Psoas muscle (tissue), 8 donors: ENCODE measurements around the gene SCYL3. TPM values are rescaled to one million over a fixed set of nuclear protein-coding genes. Genes with fewer than 3 reads are reported as not detected.

Experiments used
- ATAC-seq, 4 donors: fragments of 200-7000 bp; cut with Tn5 transposase; one replicate each; pipeline ENCODE4 v1.9.1; 2020; ENCODE audit warnings: moderate library complexity in 3 of 4, mild to moderate bottlenecking in 2 of 4
- DNase-seq, 2 donors: peaks; one replicate each; pipeline ENCODE4 v3.0.0-alpha.2; 2020
- H3K27ac ChIP-seq: fragments of 200-600 bp; one replicate; pipeline ENCODE4 v1.8.0; 2022
- H3K27me3 ChIP-seq, 3 donors: fragments of 200-600 bp in 1 of 3; one replicate each; pipeline versions ENCODE4 v1.6.1 to v1.8.0; 2013 to 2022; ENCODE audit warnings: low read length in 2 of 3, mild to moderate bottlenecking in 2 of 3, moderate library complexity in 1 of 3; ENCODE audit not compliant: insufficient read depth in 3 of 3
- H3K36me3 ChIP-seq, 2 donors: fragments of 200-600 bp in 1 of 2; one replicate each; pipeline versions ENCODE4 v1.6.1 to v1.8.0; 2013 to 2022; ENCODE audit warnings: low read depth in 1 of 2, mild to moderate bottlenecking in 1 of 2, moderate library complexity in 1 of 2; ENCODE audit not compliant: insufficient read depth in 1 of 2
- H3K4me1 ChIP-seq: fragments of 200-600 bp; one replicate; pipeline ENCODE4 v1.8.0; 2022
- H3K4me3 ChIP-seq: fragments of 200-600 bp; one replicate; pipeline ENCODE4 v1.8.0; 2022; ENCODE audit warnings: mild to moderate bottlenecking
- H3K9me3 ChIP-seq: fragments of 200-600 bp; one replicate; pipeline ENCODE4 v1.8.0; 2022
- WGBS, 3 donors: extraction: QIAGEN DNeasy Blood & Tissue Kit; methylation state at CpG; one replicate each; pipeline versions ENCODE4 v1.1.6 to v1.1.7; 2013; 5-methylcytosine and 5-hydroxymethylcytosine counted together
- intact Hi-C, 2 donors: fragments of 100-400 bp; cut with DNase I; formaldehyde crosslinking; loops; one replicate each; pipeline versions ENCODE4 v1.11.0 to v1.14.2; 2022
- polyA plus RNA-seq, 3 donors: library from polyadenylated mRNA; stranded (reverse); fragments of 200-250 nt; gene quantifications; one replicate each; pipeline ENCODE4 v1.2.3, GENCODE V29; 2013
- total RNA-seq, 4 donors: library from RNA; stranded (reverse); fragmentation: NEBNext Ultra II Directional in 2 of 4; extraction: Animal tissue kit (Norgen Biotek cat#: 25700) in 2 of 4; gene quantifications; one replicate each; pipeline versions ENCODE4 v1.2.1 to v1.2.4, GENCODE V29; 2021 to 2023
- TF ChIP-seq, protein P1 (sequence below): fragments of 200-600 bp; IDR thresholded peaks from one replicate; pipeline ENCODE4 v1.8.0; 2022; ENCODE audit warnings: antibody characterized with exemption
- donor health status: healthy with polysubstance abuse.
- donor health status: DM: no; HTN: no; CAD: no; lungs with moderate emphysema.
- donor health status: Bipolar disorder and iron deficiency.
- donor health status: healthy.
- donor health status: DM: yes; HTN: yes; CAD: no.
- donor health status: DM: no; HTN: no; CAD: no.
- donor health status: DM: no; HTN: no; CAD: no.
- donor health status: DM: yes; HTN: yes; CAD: no.

Gene SCYL3
- total and polyA plus RNA-seq, 7 donors, result 6.0 to 15.7 (median 7.5) TPM

DNA sequence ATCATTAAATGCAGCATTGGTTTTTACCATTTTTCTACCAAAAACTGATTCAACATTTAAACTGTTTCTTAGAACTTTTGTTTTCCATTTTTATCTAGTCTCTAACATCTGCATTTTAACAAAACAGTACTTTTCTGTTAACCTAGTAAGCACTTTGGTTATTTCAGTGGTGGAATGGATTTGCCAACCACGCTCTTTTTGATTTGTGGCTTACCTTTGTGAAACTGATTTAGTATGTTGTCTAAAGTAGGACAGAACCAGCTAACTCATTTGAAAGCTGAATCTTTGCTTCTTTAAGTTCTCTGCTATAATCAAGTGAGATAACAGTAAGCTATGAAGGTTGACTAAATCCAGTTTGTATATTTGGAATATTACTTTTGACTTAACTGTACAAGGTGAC lies 57.5 kb downstream of the SCYL3 start:
- peaks cover 0 to 29% of the 10 kb centered on the region in 2 donors for H3K36me3 ChIP-seq
- intact Hi-C loops, result no loop called here
- no peak overlapping the region for H3K27ac ChIP-seq
- ATAC-seq (no peak), DNase-seq (no peak)
- H3K27me3 ChIP-seq, result no peaks in the 10 kb centered on the region
- no peaks in the 10 kb centered on the region for H3K9me3 ChIP-seq
- H3K4me3 ChIP-seq, result no peak overlapping the region
- WGBS, 3 donors, result 94 to 100% (median 96%) methylated on average over 1 of the region's 1 CpG
- H3K4me1 ChIP-seq, result no peaks in the 10 kb centered on the region
- TF ChIP-seq, protein P1, sequence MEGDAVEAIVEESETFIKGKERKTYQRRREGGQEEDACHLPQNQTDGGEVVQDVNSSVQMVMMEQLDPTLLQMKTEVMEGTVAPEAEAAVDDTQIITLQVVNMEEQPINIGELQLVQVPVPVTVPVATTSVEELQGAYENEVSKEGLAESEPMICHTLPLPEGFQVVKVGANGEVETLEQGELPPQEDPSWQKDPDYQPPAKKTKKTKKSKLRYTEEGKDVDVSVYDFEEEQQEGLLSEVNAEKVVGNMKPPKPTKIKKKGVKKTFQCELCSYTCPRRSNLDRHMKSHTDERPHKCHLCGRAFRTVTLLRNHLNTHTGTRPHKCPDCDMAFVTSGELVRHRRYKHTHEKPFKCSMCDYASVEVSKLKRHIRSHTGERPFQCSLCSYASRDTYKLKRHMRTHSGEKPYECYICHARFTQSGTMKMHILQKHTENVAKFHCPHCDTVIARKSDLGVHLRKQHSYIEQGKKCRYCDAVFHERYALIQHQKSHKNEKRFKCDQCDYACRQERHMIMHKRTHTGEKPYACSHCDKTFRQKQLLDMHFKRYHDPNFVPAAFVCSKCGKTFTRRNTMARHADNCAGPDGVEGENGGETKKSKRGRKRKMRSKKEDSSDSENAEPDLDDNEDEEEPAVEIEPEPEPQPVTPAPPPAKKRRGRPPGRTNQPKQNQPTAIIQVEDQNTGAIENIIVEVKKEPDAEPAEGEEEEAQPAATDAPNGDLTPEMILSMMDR, result no peak

DNA sequence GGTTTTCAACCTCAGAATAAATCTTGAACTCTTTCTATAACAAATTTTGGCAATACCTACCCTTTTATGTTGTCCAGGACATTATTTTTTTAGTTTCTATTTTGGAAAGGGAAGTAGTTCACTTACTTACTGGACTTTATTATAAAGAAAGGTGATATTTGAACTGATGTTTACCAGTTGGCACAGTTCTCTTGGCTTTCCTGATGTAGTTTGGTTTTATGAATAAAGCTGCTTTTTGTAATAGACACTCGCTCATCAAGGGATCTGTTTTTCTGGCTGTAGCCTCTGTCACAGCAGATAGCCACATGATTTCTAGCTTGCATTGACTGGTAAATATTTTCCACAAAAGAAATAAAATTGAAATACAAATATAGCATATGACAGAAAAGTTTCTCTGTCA lies 58.0 kb downstream of the SCYL3 start:
- no peaks in the 10 kb centered on the region for H3K27me3 ChIP-seq
- TF ChIP-seq, protein P1, result no peak
- peaks cover 0 to 34% of the 10 kb centered on the region in 2 donors for H3K36me3 ChIP-seq
- intact Hi-C loops, result no loop called here
- H3K4me1 ChIP-seq, result no peaks in the 10 kb centered on the region
- WGBS, 3 donors, result 78 to 97% (median 84%) methylated on average over 1 of the region's 1 CpG
- no peak overlapping the region for H3K27ac ChIP-seq
- no peak for DNase-seq
- no peak overlapping the region for H3K4me3 ChIP-seq
- no peaks in the 10 kb centered on the region for H3K9me3 ChIP-seq
- no peak for ATAC-seq

DNA sequence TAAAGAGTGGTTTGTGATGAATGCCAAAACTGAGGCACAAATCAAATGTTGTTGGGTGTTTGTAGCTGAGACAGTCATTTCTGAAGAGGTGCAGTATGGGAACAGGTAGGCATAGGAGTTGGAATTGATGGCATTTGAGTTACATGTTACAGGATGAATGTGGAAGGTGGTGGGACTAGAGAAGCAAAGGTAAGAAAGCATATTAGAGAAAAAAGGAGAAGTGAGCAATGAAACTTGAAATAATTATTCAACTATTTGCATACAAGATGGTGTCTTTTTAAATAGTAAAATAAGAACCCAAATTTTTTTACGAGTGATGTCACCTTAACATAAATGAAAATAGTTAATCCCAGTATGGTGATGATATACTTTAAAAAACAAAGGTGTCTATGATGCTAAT lies 58.8 kb downstream of the SCYL3 start:
- TF ChIP-seq, protein P1, result no peak
- DNase-seq (no peak), ATAC-seq (no peak)
- no peaks in the 10 kb centered on the region for H3K9me3 ChIP-seq
- no peaks in the 10 kb centered on the region for H3K4me1 ChIP-seq
- 97 to 98% (median 98%) methylated on average over 1 of the region's 1 CpG for WGBS, 3 donors
- intact Hi-C loops, result no loop called here
- H3K4me3 ChIP-seq, result no peak overlapping the region
- H3K36me3 ChIP-seq, result peaks cover 0 to 37% of the 10 kb centered on the region in 2 donors
- no peak overlapping the region for H3K27ac ChIP-seq
- H3K27me3 ChIP-seq, result no peaks in the 10 kb centered on the region

DNA sequence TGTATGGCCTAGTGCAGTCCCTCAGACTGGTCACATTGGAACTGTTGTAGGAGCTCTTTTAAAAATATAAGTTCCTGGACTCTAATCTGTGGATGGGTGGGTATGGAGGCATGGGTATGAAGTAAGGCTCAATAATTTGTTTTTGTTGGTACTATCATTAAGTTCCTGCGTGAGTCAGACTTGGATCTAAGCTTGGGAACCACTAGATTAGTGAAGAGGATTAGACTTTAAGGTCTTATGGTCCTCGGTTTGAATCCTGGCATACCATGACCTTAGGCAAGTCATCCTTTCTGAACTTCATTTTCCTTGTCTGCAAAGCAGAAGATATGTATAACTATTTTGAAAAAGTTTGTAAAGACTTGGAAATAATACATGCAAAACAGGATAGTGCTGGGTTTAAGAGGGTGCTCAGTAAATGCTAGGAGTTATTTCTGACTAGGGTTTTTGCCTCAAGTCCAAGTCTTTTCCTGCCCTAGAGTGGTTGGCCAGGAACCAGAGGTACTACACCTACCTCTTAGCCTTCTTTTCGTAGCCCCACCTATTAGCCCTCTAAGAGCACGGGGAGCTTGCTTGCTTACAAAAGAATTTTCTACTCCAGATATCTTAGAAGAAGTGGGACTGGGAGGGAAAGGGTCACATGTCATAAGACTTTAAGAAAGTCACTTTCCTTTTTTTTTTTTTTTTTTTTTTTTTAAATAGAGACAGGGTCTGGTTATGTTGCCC lies 60.4 kb downstream of the SCYL3 start:
- Histone ChIP-seq H3K4me3 (no peak overlapping the region), H3K27ac (no peak overlapping the region), H3K9me3 (no peaks in the 10 kb centered on the region), H3K36me3 (peaks cover 0 to 46% of the 10 kb centered on the region in 2 donors), H3K4me1 (no peaks in the 10 kb centered on the region), H3K27me3 (no peaks in the 10 kb centered on the region)
- intact Hi-C loops, result no loop called here
- DNase-seq (no peak), ATAC-seq (no peak)
- TF ChIP-seq, protein P1, result no peak
- WGBS, 3 donors, result 71 to 94% (median 87%) methylated on average over 4 of the region's 4 CpGs

DNA sequence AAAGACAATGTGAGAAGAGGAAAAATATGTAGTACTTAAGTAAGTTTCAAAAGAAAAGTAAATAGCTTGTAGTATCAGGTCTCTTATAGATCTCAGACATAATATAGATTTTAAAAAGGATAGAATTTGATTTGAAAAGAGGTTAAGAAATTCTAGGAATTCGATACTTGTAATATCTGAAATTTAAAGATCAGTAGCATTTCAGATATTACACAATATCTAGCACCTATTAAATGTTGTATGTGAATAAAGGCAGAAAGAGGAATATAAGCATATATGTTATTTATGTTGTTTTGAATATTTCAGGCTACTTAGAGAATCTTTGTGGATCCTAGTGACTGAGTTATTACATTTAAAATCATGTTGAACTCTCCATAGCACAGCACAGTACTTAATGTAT lies 64.0 kb downstream of the SCYL3 start:
- Histone ChIP-seq H3K9me3 (no peaks in the 10 kb centered on the region), H3K4me1 (no peaks in the 10 kb centered on the region), H3K27ac (no peak overlapping the region), H3K27me3 (no peaks in the 10 kb centered on the region), H3K4me3 (no peak overlapping the region), H3K36me3 (peaks cover 0 to 77% of the 10 kb centered on the region in 2 donors)
- ATAC-seq, result no peak
- WGBS, 3 donors, result 96 to 100% (median 98%) methylated on average over 1 of the region's 1 CpG
- intact Hi-C loops, result no loop called here
- TF ChIP-seq, protein P1, result no peak
- no peak for DNase-seq
